ENCODE measurements around the gene GNB1L. TPM values are rescaled to one million over a fixed set of nuclear protein-coding genes. Genes with fewer than 3 reads are reported as not detected.

The GNB1L gene
- total RNA-seq, 2 experiments from 2014 or later, result 3.0 to 6.5 TPM

- intact Hi-C loops (cut with DNase I, micrococcal nuclease), result no loop called here
- peaks cover 32% of the 10 kb centered on the region for H3K4me1 Mint-ChIP-seq (ENCODE audit: low read depth)
- no peaks in the 10 kb centered on the region for H3K27me3 Mint-ChIP-seq
- CTCF ChIA-PET, result interaction anchor here (1.2 kb wide), 1 partner anchor 66 kb away, joined by 4 read pairs; no protein-coding TSS in a partner anchor
- Histone ChIP-seq H3K27ac (ENCODE audit: low read depth in 1 of 2, low read length in 2 of 2) (peak overlapping the region in 1 of 2 donors; percentile 22), H3K36me3 (ENCODE audit: insufficient read depth, low read length) (peaks cover 9% of the 10 kb centered on the region), H3K4me1 (ENCODE audit: insufficient read depth, low read length) (peaks cover 29% of the 10 kb centered on the region), H3K9me3 (ENCODE audit: control insufficient read depth in 1 of 2, insufficient read depth in 1 of 2, low read length in 2 of 2) (peaks cover 0 to 8% of the 10 kb centered on the region in 2 experiments), H3K27me3 (ENCODE audit: control insufficient read depth in 1 of 2, insufficient read depth in 2 of 2, low read length in 2 of 2) (no peaks in the 10 kb centered on the region), H3K4me3 (ENCODE audit: low read length) (no peak overlapping the region)
- H3K9me3 Mint-ChIP-seq, result no peaks in the 10 kb centered on the region
- peak overlapping the region; percentile 83 for H3K27ac Mint-ChIP-seq
- peaks cover 7% of the 10 kb centered on the region for H3K36me3 Mint-ChIP-seq (ENCODE audit: low read depth)
- DNase-seq, result peak in 1 of 14 experiments; percentile 14
- H3K4me3 Mint-ChIP-seq, result peak overlapping the region; percentile 59
- TF ChIP-seq CTCF (IDR thresholded peaks at IDR 0.05), result no peak
- peak; percentile 11 for ATAC-seq (ENCODE audit: poor library complexity)
- POLR2A ChIA-PET, result interaction anchor here (1.2 to 2.2 kb wide), 5 partner anchors 10 to 56 kb away, joined by 3 to 14 read pairs (median 8); no protein-coding TSS in a partner anchor
Measured at GRCh38 chr22:19843857-19844376, 10.8 kb downstream of the GNB1L start.

DNA sequence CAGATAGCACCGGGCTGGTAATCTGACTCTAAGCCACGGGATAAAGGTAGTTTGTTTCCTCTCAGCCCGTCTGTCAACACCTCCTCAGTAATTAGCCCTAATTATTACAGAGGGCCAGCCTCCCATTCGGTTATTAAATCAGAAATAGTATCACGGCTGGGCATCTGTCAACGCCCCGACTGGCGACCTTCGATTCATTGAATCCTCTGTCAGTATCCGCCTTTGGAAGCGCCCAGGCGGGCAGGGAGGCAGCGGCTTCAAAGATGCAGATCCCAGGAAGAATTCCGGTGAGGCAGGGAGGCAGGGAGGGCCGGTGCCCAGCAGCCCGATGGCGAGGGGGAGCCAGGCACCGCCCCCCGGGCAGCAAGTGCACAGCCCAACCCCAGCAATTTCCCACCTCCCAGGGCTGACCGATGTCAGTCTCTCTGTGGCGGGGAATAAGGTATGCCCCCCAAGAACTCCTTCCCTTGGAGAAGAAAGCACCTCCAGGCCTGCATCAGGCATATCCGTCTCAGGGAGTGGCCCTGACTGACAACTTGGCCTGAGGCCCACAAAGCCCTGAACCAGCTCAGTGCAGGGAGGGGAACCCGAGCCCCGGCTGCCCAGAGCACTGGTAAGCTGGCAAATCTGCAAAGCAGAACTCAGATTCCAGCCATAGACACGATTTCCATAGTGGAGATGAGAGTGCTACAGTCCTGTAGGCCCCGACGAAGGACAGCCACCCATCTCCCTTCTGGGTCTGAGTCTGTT lies 11.4 kb downstream of the GNB1L start:
- peaks cover 5% of the 10 kb centered on the region for H3K36me3 ChIP-seq (ENCODE audit: insufficient read depth, low read length)
- no peaks in the 10 kb centered on the region for H3K27me3 Mint-ChIP-seq
- no peaks in the 10 kb centered on the region for H3K9me3 Mint-ChIP-seq
- intact Hi-C loops (cut with DNase I, micrococcal nuclease), result no loop called here
- H3K9me3 ChIP-seq (ENCODE audit: control insufficient read depth in 1 of 2, insufficient read depth in 1 of 2, low read length in 2 of 2), result peaks cover 0 to 8% of the 10 kb centered on the region in 2 experiments
- ATAC-seq (ENCODE audit: poor library complexity) (no peak), DNase-seq (no peak)
- peaks cover 23% of the 10 kb centered on the region for H3K4me1 ChIP-seq (ENCODE audit: insufficient read depth, low read length)
- H3K4me3 ChIP-seq (ENCODE audit: low read length), result no peak overlapping the region
- CTCF ChIA-PET, result no interaction called here
- H3K27ac ChIP-seq (ENCODE audit: low read depth in 1 of 2, low read length in 2 of 2), result no peak overlapping the region
- no peak overlapping the region for H3K4me3 Mint-ChIP-seq
- H3K27ac Mint-ChIP-seq, result peak overlapping the region; percentile 83
- POLR2A ChIA-PET, result interaction anchor here (1.7 to 2.2 kb wide), 2 partner anchors 43 to 49 kb away, joined by 6 to 14 read pairs; no protein-coding TSS in a partner anchor
- peaks cover 7% of the 10 kb centered on the region for H3K36me3 Mint-ChIP-seq (ENCODE audit: low read depth)
- H3K4me1 Mint-ChIP-seq (ENCODE audit: low read depth), result peaks cover 35% of the 10 kb centered on the region
- no peaks in the 10 kb centered on the region for H3K27me3 ChIP-seq (ENCODE audit: control insufficient read depth in 1 of 2, insufficient read depth in 2 of 2, low read length in 2 of 2)
- no peak for TF ChIP-seq CTCF (IDR thresholded peaks at IDR 0.05)

DNA sequence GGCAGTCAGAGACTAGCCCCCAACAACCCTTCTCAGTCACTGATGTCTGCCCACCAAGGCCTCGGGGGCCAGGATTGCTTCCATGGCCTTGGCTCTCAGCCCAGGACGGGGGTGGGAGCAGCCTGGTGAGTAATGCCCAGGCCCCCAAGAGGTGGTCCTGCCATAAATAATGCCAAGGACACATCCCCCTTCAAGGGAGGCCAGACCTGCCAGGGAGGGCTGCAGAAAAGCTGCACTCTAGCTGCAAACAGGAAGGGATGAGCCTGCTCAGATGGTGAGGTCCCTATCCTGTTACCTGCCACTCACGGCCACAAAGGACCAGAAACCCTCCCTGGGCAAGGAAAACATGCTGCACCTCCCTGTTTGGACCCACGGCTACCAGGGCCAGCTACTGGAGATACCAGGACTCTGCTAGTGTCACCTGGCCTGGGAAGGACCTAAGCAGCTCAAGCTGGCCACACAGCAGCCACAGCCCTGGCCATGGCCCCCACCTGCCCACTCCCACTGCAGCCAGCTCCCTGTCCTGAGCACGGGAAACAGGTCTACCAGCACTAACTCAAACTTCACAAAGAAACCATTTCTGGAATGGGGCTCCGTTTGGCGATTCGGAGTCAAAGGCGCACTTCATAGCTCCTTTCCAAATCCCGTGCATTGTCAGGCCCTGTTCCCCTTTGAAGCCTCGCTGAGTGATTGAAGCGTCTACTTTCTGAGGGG lies 12.1 kb downstream of the GNB1L start:
- peaks cover 40% of the 10 kb centered on the region for H3K4me1 Mint-ChIP-seq (ENCODE audit: low read depth)
- intact Hi-C loops (cut with DNase I, micrococcal nuclease), result no loop called here
- Histone ChIP-seq H3K4me3 (ENCODE audit: low read length) (no peak overlapping the region), H3K27ac (ENCODE audit: low read depth in 1 of 2, low read length in 2 of 2) (no peak overlapping the region), H3K36me3 (ENCODE audit: insufficient read depth, low read length) (no peaks in the 10 kb centered on the region), H3K9me3 (ENCODE audit: control insufficient read depth in 1 of 2, insufficient read depth in 1 of 2, low read length in 2 of 2) (peaks cover 0 to 8% of the 10 kb centered on the region in 2 experiments), H3K4me1 (ENCODE audit: insufficient read depth, low read length) (peaks cover 20% of the 10 kb centered on the region), H3K27me3 (ENCODE audit: control insufficient read depth in 1 of 2, insufficient read depth in 2 of 2, low read length in 2 of 2) (no peaks in the 10 kb centered on the region)
- CTCF ChIA-PET, result no interaction called here
- DNase-seq (no peak), ATAC-seq (ENCODE audit: poor library complexity) (no peak)
- no peak overlapping the region for H3K4me3 Mint-ChIP-seq
- TF ChIP-seq CTCF (IDR thresholded peaks at IDR 0.05), result no peak
- POLR2A ChIA-PET, result interaction anchor here (0.9 kb wide), 1 partner anchor 14 kb away, joined by 3 read pairs; no protein-coding TSS in a partner anchor
- no peaks in the 10 kb centered on the region for H3K36me3 Mint-ChIP-seq (ENCODE audit: low read depth)
- H3K9me3 Mint-ChIP-seq, result no peaks in the 10 kb centered on the region
- H3K27ac Mint-ChIP-seq, result no peak overlapping the region
- H3K27me3 Mint-ChIP-seq, result no peaks in the 10 kb centered on the region
